ENCODE results near the gene SEMA3D. TPM values are rescaled to one million over a fixed set of nuclear protein-coding genes. Genes with fewer than 3 reads are reported as not detected.

The SEMA3D gene
- total RNA-seq, 1 donor from 2014 or later, result 4.5 TPM

DNA sequence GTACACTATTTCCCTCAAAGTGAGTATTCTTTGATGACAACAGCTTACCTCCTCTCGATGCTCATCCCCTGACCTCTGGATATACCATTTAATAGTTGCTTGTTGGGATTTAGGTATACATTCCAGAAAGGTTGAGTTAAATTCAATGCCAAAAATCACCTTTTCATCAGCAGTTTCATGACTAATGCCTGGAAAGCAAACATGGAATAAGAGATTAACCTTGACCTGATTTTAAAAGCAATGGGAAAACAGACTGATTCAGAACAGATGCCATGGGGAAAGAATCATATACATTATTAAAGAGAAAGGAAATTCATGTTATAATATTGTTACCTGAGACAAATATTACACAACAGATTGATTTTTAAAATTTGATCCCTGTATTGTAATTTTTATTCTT is 180.1 kb downstream of the SEMA3D start:
- no peak overlapping the region for H3K4me3 ChIP-seq
- no peak overlapping the region for H3K27ac ChIP-seq
- H3K27me3 ChIP-seq, result no peaks in the 10 kb centered on the region
- no peak for TF ChIP-seq CTCF (IDR thresholded peaks at IDR 0.05)
- no peaks in the 10 kb centered on the region for H3K36me3 ChIP-seq
- no peaks in the 10 kb centered on the region for H3K9me3 ChIP-seq
- no peak for DNase-seq (ENCODE audit: low spot score in 2 of 2)
- no peaks in the 10 kb centered on the region for H3K4me1 ChIP-seq
- intact Hi-C loops (cut with DNase I), result no loop called here

GRCh38 chr7:85004402-85004801 is 182.5 kb downstream of the SEMA3D start:
- H3K27me3 ChIP-seq, result no peaks in the 10 kb centered on the region
- no peaks in the 10 kb centered on the region for H3K4me1 ChIP-seq
- TF ChIP-seq CTCF (IDR thresholded peaks at IDR 0.05), result no peak
- no peak for DNase-seq (ENCODE audit: low spot score in 2 of 2)
- intact Hi-C loops (cut with DNase I), result no loop called here
- no peak overlapping the region for H3K4me3 ChIP-seq
- H3K27ac ChIP-seq, result no peak overlapping the region
- H3K36me3 ChIP-seq, result no peaks in the 10 kb centered on the region
- H3K9me3 ChIP-seq, result no peaks in the 10 kb centered on the region

- H3K36me3 ChIP-seq, result no peaks in the 10 kb centered on the region
- intact Hi-C loops (cut with DNase I), result no loop called here
- no peak overlapping the region for H3K27ac ChIP-seq
- DNase-seq (ENCODE audit: low spot score in 2 of 2), result no peak
- no peak overlapping the region for H3K4me3 ChIP-seq
- H3K9me3 ChIP-seq, result no peaks in the 10 kb centered on the region
- H3K4me1 ChIP-seq, result no peaks in the 10 kb centered on the region
- no peak for TF ChIP-seq CTCF (IDR thresholded peaks at IDR 0.05)
- H3K27me3 ChIP-seq, result no peaks in the 10 kb centered on the region
Observed at GRCh38 chr7:85001495-85002345, 185.1 kb downstream of the SEMA3D start.

GRCh38 chr7:85000735-85001350 is 186.0 kb downstream of the SEMA3D start:
- no peak for DNase-seq (ENCODE audit: low spot score in 2 of 2)
- no peak for TF ChIP-seq CTCF (IDR thresholded peaks at IDR 0.05)
- no peaks in the 10 kb centered on the region for H3K27me3 ChIP-seq
- intact Hi-C loops (cut with DNase I), result no loop called here
- no peaks in the 10 kb centered on the region for H3K4me1 ChIP-seq
- no peak overlapping the region for H3K4me3 ChIP-seq
- H3K9me3 ChIP-seq, result no peaks in the 10 kb centered on the region
- no peak overlapping the region for H3K27ac ChIP-seq
- H3K36me3 ChIP-seq, result no peaks in the 10 kb centered on the region

DNA sequence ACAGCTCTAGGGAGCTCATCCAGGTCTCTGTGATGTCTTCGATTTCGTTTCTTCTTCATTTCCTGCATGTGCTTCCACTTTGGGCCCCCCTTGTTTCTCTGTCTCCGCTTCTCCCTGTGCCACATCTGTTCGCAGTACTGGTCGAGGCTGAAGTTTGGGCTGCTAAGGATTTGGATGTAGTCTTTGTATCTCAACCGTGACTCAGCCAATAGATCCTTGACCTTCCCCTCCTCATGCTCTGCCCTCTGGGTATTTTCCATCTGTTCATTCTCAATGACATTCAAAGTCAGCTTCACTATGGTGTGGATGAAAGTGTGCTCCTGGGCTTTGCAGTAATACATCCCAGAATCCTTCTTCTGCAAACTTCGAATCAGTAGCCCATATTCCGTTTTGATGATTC is 187.4 kb downstream of the SEMA3D start:
- no peak for TF ChIP-seq CTCF (IDR thresholded peaks at IDR 0.05)
- H3K36me3 ChIP-seq, result no peaks in the 10 kb centered on the region
- H3K4me1 ChIP-seq, result no peaks in the 10 kb centered on the region
- intact Hi-C loops (cut with DNase I), result no loop called here
- DNase-seq (ENCODE audit: low spot score in 2 of 2), result no peak
- H3K9me3 ChIP-seq, result no peaks in the 10 kb centered on the region
- no peaks in the 10 kb centered on the region for H3K27me3 ChIP-seq
- no peak overlapping the region for H3K4me3 ChIP-seq
- no peak overlapping the region for H3K27ac ChIP-seq
